ENCODE results near the gene AGAP1.
"Not testable (repeated sequence)": the region's sequence is repeated elsewhere in the genome, so short reads cannot be mapped to it uniquely, and the experiment has no call there.

AGAP1 gene

GRCh38 chr2:236040600-236041328 lies 546.9 kb downstream of the AGAP1 start:
- no peak for DNase-seq (ENCODE audit: low read depth in 2 of 2)

- DNase-seq (ENCODE audit: low read depth in 2 of 2) = no peak
Measured at GRCh38 chr2:236041616-236042015, 547.8 kb downstream of the AGAP1 start.

- no peak for DNase-seq (ENCODE audit: low read depth in 2 of 2)
Measured at GRCh38 chr2:236042087-236042486, 548.2 kb downstream of the AGAP1 start.

DNA sequence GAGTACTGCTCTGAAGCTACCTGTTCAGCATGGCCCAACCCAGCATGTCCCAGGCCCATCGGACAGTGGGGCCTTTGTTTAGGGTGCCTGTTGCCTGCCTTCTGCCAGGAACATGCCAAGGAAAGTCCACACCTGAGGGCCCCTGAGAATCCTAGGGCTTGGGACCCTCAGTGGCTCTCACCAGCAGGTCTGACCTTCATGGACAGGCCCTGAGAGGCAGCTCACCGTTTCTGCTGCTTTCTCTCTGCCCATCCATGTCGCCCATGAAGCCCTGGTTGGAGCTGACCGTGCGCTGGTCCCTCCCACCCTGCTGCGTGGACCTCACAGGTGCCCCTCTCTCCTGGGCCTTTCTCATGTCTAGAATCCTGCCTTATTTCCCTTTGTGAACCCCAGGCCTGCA lies 550.3 kb downstream of the AGAP1 start:
- no peak for DNase-seq (ENCODE audit: low read depth in 2 of 2)

DNA sequence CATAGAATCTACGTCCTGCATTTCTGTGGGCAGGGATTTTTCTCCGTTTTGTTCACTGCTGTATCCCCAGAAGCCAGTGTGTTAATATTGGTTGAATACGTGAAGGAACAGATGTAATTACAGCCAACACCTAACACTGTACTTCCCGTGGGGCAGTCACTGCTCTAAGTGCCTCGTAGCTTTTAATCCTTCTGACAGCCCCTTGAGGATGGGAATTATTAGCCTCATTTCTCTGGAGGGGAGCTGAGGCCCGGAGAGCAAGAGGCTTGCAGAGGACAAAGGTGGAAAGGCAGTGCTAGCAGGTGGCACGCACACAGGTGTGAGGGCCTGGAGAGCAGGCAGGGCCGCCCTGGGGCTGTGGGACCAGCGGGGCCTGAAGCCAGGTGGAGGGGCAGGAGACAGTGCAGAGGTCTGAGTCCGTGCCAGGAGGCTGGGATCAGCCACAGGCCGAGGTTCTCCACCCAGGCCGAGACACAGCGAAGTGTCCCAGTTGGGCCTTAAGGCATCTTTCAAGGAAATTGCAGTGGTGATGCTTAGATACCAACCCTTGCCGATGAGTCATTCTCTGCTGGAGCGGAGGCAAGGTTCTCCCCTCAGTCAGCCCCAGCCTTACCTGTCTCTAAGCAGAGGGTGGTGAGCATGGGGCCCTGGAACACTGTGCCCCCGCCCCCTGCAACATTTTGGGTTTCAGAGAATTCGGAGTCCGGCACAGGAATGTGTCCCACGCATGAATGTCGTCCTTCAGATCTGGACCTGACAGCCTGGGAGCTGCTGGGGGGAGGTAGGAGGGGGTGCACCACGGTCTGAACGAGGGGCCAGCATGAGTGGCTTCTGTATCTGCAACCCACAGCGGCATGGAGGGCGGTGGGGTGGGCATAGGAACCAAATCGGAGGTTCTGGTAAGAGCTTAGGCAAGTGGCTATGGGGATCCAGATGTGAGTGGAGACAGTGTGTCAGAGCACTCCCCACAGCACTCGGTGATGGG lies 551.7 kb downstream of the AGAP1 start:
- DNase-seq (ENCODE audit: low read depth in 2 of 2) = no peak

DNA sequence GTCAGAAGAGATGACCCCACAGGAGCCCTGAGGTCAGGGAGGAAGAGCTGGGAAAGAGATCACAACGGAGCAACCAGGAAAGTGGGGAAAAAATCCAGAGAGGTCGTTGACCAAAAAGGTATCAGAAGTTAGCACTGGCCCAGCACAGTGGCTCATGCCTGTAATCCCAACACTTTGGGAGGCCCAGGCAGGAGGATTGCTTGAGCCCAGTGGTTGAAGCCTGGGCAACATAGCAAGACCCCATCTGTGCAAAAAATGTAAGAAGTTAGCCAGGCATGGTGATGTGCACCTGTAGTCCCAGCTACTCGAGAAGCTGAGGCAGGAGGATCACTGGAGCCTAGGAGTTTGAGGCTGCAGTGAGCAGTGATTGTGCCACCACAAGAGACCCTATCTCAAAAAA lies 552.9 kb downstream of the AGAP1 start:
- no peak for DNase-seq (ENCODE audit: low read depth in 2 of 2)

DNA sequence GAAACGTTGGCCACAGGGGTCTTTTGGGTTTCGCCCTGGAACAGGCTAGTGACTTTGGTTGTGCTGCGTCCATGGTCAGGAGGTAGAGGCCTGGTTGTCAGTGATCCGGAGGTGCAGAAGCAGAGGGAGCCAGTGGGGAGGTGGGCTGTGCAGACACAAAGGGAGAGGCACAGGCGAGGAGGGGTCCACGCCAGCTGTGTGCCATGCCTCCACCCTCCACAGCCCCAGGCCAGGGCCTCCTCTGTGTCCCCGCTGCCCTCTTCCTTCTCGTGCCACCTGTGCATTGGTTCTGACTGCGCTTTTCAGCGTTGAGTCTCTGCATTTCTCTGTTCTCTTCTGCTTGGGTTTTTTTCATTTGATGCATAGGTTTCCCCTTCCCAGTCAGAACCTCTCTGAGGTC lies 553.3 kb downstream of the AGAP1 start:
- no peak for DNase-seq (ENCODE audit: low read depth in 2 of 2)

DNA sequence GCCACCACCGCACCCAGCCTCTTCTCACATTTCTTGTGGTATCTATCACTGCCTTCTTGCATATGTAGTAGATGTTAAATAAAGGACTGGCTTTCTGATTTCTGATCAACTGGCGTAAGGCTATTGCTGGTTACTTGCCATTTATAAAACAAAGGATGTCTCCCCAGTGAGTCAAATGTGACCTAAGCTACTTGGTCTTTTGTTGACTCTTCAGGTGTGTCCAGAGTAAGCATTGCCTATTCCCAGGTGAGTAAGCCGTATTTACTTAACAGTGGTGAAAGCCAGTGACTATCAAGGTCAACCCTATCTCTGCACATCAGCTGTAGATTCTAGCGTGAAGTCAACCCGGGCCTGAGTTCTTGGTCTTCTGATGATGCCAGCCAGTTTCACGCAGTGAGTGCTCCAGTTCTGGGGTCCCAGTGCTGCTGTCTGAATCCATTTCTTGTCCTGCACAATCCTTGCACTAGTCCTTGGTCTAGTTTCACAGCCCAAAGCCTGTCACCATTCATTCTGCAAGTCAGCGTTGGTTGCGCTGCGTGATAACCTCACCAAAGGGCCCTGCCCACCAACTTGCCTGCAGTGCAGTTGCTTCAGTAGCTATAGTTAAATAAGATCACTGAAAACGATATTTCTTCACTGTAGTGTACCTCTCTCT lies 554.2 kb downstream of the AGAP1 start:
- DNase-seq (ENCODE audit: low read depth in 2 of 2) = no peak

DNA sequence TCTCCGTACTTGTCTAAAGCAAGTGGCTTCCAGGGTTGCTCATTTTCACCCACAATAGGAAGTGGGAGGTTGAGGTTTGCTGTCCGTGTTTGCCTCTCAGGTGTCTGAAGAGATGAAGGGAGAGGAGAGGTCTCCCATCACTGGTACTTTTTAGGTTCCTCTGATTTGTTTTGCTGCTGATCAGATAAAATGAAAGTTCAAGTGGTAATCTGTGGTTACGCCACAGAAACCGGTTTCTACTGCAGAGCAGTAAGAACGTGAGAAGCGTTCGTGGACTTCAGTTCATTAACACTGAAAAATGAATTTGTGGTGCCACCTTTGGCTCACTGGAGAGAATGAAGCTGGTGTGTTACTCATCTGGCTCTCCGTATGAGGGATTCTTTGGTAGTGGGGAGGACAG lies 556.1 kb downstream of the AGAP1 start:
- no peak for DNase-seq (ENCODE audit: low read depth in 2 of 2)

- DNase-seq (ENCODE audit: low read depth in 2 of 2) = no peak
Measured at GRCh38 chr2:236051351-236051750, 557.5 kb downstream of the AGAP1 start.

- DNase-seq (ENCODE audit: low read depth in 2 of 2) = no peak
Measured at GRCh38 chr2:236051806-236052205, 558.0 kb downstream of the AGAP1 start.

DNA sequence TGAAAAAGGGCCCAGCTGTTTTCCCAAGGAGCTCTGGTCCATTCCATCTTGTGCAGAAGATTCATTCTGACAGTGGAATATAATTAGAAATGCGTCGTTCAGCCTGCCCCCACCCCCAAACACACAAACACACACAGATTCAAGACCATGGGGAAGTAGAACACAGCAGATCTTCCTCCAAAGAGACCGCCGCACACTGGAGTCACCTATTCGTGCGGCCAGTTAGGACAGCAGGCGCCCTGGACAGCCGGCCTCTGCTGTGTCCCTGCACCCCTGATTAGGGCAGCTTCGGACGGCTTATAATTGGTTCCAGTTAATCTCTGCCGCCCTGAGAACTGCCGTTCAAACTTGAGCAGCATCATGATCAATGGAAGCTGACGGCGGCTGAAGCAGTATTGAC lies 558.4 kb downstream of the AGAP1 start:
- DNase-seq (ENCODE audit: low read depth in 2 of 2) = no peak

DNA sequence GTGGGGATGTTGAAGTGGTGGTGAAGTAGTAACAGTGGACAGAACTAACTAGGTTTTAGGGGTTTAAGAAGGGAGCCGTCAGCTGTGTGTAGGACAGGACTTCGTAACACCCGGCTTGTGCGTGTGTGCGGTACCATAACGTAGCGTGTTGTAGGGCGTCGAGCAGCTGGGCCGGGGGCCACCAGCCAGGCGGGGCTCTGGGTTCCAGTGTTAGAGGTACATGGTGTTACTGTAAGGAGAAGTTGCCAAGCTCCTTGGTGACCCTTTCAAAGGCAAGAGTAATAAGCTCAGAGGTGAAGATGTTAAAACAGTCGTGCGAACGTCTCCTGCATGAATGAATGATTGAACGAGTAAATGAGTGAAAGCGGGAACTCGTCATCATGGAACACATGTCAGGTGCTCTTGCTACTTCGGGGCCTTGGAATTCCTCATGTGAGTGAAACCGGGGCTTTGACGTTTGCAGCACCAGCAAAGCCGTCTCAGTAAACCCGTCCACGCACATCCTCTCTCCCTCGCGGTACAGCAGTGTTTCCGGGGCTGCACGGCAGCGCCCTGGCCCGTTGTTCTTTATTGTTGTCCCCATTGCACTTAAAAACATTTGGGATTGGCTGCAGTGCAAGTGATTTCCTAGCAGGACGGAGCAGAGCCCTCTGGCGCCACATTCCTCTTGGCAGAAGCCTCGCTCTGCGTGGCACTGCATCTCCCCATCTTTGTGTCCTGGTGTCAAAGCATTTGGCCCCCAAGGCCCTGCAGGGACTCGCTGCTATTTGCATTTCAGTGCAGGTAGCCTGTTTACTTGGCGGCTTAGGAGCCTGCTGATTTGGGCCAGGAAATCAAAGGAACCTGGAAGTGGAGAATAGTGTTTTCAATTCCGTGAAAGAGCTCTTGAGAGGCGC lies 559.3 kb downstream of the AGAP1 start:
- DNase-seq (ENCODE audit: low read depth in 2 of 2) = no peak

GRCh38 chr2:236054125-236054524 lies 560.3 kb downstream of the AGAP1 start:
- DNase-seq (ENCODE audit: low read depth in 2 of 2) = no peak

- no peak for DNase-seq (ENCODE audit: low read depth in 2 of 2)
Measured at GRCh38 chr2:236054621-236055305, 560.9 kb downstream of the AGAP1 start.

- DNase-seq (ENCODE audit: low read depth in 2 of 2) = no peak
Measured at GRCh38 chr2:236055471-236055870, 561.6 kb downstream of the AGAP1 start.

- DNase-seq (ENCODE audit: low read depth in 2 of 2) = no peak
Measured at GRCh38 chr2:236056141-236056540, 562.3 kb downstream of the AGAP1 start.

- no peak for DNase-seq (ENCODE audit: low read depth in 2 of 2)
Measured at GRCh38 chr2:236057375-236057774, 563.5 kb downstream of the AGAP1 start.

DNA sequence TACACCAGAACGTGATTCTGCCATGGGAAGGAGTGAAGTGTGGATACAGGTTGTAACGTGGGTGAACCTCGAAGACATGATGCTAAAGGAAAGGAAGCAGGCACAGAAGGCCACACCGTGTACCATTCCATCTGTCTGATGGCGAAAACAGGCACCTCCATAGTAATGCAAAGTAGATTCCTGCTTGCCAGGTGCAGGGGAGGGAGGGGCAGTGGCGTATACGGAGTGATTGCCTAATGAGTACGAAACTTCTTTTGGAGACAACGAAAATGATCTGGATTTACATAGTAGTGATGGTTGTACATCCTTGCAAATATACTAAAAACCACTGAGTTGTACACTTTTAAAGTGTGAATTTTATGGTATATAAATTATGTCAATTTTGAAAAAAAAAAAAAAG lies 567.7 kb downstream of the AGAP1 start:
- DNase-seq (ENCODE audit: low read depth in 2 of 2) = no peak

- no peak for DNase-seq (ENCODE audit: low read depth in 2 of 2)
Measured at GRCh38 chr2:236061899-236062298, 568.1 kb downstream of the AGAP1 start.

DNA sequence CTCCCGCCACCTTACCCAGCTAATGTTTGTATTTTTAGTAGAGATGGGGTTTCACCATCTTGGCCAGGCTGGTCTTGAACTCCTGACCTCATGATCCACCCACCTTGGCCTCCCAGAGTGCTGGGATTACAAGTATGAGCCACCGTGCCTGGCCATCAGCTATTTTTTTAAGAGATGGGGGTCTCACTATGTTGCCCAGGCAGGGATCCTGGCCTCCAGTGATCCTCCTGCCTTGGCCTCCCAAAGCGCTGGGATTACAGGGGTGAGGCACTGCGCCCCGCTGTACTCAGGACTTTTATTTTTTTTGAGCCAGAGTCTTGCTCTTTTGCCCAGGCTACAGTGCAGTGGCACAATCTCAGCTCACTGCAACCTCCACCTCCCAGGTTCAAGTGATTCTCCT lies 569.0 kb downstream of the AGAP1 start:
- DNase-seq (ENCODE audit: low read depth in 2 of 2) = not testable (repeated sequence)

All from stimulated activated CD4-positive, alpha-beta T cell treated with anti-CD3 and anti-CD28 coated beads, Interleukin-1b, Interleukin-23, amount 100 ng/mL, for 4 hours (primary cell).